Activated CD4-positive, alpha-beta T cell treated with anti-CD3 and anti-CD28 coated beads, Interleukin-2, amount 10 ng/mL, durations not matched to agents 24 days and 14 days (primary cell): ENCODE measurements around the gene NPFFR1. TPM values are rescaled to one million over a fixed set of nuclear protein-coding genes. Genes with fewer than 3 reads are reported as not detected.

Source experiments
- DNase-seq: peaks from one replicate; pipeline ENCODE4 v3.0.0; 2022
- H3K27ac Mint-ChIP-seq: one replicate; pipeline ENCODE4 v1.8.0; 2022; ENCODE audit warnings: mild to moderate bottlenecking, mixed read lengths
- H3K27me3 Mint-ChIP-seq: one replicate; pipeline ENCODE4 v1.8.0; 2022; ENCODE audit warnings: mixed read lengths
- H3K36me3 Mint-ChIP-seq: one replicate; pipeline ENCODE4 v1.8.0; 2022; ENCODE audit warnings: low read depth, mild to moderate bottlenecking, mixed read lengths
- H3K4me1 Mint-ChIP-seq: one replicate; pipeline ENCODE4 v1.8.0; 2021; ENCODE audit warnings: mixed read lengths
- H3K4me3 Mint-ChIP-seq: one replicate; pipeline ENCODE4 v1.8.0; 2022; ENCODE audit warnings: mild to moderate bottlenecking, moderate library complexity, mixed read lengths
- H3K9me3 Mint-ChIP-seq: one replicate; pipeline ENCODE4 v1.8.0; 2021; ENCODE audit warnings: mixed read lengths
- intact Hi-C: fragments of 100-400 bp; cut with micrococcal nuclease; formaldehyde crosslinking; loops from one replicate; pipeline ENCODE4 v1.15.1; 2023
- total RNA-seq: library from RNA; stranded (reverse); gene quantifications from 2 replicates; pipeline ENCODE4 v1.2.3, GENCODE V29; 2022

The NPFFR1 gene
- total RNA-seq, 1 donor from 2014 or later = not detected

DNA sequence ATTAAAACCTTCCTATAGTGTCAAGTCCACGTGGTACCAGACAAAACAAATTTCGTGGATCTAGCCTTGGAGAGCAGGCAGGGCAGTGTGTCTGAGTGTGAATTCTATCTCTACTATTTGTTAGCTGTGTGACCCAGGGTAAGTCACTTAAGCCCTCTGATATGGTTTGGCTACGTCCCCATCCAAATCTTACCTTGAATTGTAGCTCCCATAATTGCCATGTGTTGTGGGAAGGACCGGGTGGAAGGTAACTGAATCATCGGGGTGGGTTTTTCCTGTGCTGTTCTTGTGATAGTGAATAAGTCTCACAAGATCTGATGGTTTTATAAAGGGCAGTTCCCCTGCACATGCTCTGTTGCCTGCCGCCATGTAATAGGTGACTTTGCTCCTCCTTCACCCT is 2.8 kb upstream of the NPFFR1 start:
- Mint-ChIP-seq H3K4me1 (no peaks in the 10 kb centered on the region), H3K4me3 (no peak overlapping the region), H3K27me3 (peaks cover 49% of the 10 kb centered on the region), H3K9me3 (peaks cover 4% of the 10 kb centered on the region), H3K36me3 (no peaks in the 10 kb centered on the region), H3K27ac (no peak overlapping the region)
- intact Hi-C loops = no loop called here
- no peak for DNase-seq

GRCh38 chr10:70285476-70285831 is 1.6 kb upstream of the NPFFR1 start:
- Mint-ChIP-seq H3K27ac (no peak overlapping the region), H3K36me3 (no peaks in the 10 kb centered on the region), H3K9me3 (peaks cover 4% of the 10 kb centered on the region), H3K4me3 (no peak overlapping the region), H3K4me1 (no peaks in the 10 kb centered on the region), H3K27me3 (peaks cover 58% of the 10 kb centered on the region)
- DNase-seq = no peak
- intact Hi-C loops = no loop called here

DNA sequence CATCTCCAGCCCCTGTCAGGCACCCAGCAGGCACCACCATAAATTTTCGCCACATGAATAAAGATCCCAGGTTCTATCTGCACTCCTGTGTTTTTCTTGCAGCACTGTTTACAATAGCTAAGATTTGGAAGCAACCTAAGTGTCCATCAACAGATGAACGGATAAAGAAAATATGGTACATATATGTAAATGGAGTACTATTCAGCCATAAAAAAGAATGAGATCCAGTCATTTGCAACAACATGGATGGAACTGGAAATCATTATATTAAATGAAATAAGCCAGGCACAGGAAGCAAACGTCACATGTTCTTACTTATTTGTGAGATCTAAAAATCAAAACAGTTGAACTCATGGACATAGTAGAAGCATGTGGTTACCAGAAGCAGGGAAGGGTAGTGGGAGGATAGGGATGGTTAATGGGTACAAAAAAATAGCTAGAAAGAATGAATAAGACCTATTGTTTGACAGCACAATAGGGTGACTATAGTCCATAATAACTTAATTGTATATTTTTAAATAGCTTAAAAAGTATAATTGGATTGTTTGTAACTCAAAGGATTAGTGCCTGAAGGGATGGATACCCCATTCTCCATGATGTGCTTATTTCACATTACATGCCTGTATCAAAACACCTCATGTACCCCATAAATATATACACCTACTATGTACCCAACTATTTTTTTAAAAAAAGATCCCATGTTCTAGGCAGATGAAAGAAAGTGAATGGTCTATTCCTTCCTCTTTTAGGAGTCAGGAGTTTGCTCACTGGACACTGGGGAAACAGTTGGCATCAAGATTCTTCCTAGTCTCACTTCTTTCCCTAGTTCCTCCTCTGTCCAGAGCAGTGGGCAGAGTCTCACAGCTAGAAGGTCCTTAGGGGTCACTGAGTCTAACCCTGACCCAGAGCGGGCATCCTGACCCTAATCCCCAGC is 1.0 kb upstream of the NPFFR1 start:
- H3K27me3 Mint-ChIP-seq = peaks cover 65% of the 10 kb centered on the region
- H3K4me3 Mint-ChIP-seq = no peak overlapping the region
- no peaks in the 10 kb centered on the region for H3K4me1 Mint-ChIP-seq
- H3K36me3 Mint-ChIP-seq = no peaks in the 10 kb centered on the region
- H3K27ac Mint-ChIP-seq = no peak overlapping the region
- no peak for DNase-seq
- intact Hi-C loops = no loop called here
- H3K9me3 Mint-ChIP-seq = peaks cover 4% of the 10 kb centered on the region

GRCh38 chr10:70283071-70283444 is 746 bp downstream of the NPFFR1 start:
- Mint-ChIP-seq H3K27me3 (peaks cover 67% of the 10 kb centered on the region), H3K4me3 (no peak overlapping the region)

DNA sequence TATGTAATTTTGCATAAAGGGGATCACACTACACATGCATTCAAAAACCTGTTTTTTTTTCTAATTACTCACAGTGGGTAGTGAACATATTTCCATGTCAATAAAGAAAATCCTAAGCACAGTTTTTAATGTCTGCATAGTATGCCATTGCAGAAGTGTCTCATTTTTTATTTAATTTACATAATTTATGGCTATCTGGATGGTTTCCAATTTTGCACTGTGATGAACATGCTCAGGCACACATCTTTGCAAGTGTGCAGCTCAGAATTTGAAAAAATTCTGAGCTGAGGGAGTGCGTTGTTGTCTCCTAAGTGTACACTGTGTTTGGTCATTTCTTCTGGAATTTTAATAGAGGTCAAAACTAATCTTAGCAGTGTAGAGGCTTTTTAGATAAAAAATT is 2.2 kb downstream of the NPFFR1 start:
- intact Hi-C loops = no loop called here
- no peak overlapping the region for H3K27ac Mint-ChIP-seq
- H3K36me3 Mint-ChIP-seq = no peaks in the 10 kb centered on the region
- H3K4me3 Mint-ChIP-seq = no peak overlapping the region
- peaks cover 4% of the 10 kb centered on the region for H3K9me3 Mint-ChIP-seq
- peaks cover 63% of the 10 kb centered on the region for H3K27me3 Mint-ChIP-seq
- DNase-seq = no peak
- no peaks in the 10 kb centered on the region for H3K4me1 Mint-ChIP-seq

More at GRCh38 chr10:70283071-70283444, 746 bp downstream of the NPFFR1 start:
- no peaks in the 10 kb centered on the region for H3K36me3 Mint-ChIP-seq
- H3K9me3 Mint-ChIP-seq = peaks cover 4% of the 10 kb centered on the region
- no peaks in the 10 kb centered on the region for H3K4me1 Mint-ChIP-seq
- DNase-seq = no peak
- intact Hi-C loops = no loop called here
- H3K27ac Mint-ChIP-seq = no peak overlapping the region

DNA sequence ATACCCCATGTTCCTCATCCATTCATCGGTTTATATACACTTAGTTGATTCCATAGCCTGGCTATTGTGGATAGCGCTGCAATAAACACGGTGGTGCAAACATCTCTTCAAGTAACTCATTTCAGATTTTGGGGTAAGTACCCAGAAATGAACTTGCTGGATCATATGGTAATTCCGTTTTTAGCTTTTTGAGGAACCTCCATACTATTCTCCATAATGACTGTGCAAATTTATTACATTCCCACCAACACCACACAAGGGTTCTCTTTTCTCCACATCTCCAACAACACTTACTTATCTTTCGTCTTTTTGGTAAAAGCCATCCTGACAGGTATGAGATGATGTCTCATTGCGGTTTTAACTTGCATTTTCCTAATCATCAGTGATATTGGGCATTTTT is 3.7 kb downstream of the NPFFR1 start:
- intact Hi-C loops = no loop called here
- Mint-ChIP-seq H3K27ac (no peak overlapping the region), H3K27me3 (peaks cover 51% of the 10 kb centered on the region), H3K36me3 (no peaks in the 10 kb centered on the region), H3K4me1 (no peaks in the 10 kb centered on the region), H3K9me3 (peaks cover 4% of the 10 kb centered on the region), H3K4me3 (no peak overlapping the region)
- DNase-seq = no peak

DNA sequence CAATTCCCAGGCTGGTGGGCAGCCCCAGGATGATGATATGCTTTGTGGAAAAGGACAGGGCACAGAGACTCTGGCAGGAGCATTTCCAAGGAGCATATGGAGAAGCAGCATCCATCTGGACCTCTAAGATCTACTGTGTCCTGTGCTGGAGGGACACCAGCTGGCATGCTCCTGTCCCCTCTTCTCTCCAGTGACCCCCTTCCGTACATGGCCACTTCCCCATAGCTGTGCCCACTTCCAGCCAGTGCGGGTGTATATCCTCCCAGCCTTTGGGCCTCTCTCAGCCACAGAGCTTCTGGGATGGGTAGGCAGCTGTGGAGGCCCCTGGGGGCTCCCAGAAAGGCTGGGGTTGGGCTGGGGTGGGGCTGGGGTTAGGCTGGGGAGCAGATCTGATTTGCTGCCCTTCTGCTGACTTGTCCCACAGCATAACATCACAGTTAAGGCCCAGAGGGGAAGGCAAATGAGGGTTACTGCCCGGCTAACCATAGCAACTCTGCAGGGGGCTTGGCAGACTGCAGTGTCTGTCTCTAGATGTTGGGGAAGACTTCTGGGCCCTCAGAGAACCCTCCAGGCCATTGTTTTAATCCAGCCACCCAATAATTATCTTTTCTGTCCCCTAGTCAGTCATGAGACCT is 6.3 kb downstream of the NPFFR1 start:
- H3K27ac Mint-ChIP-seq = no peak overlapping the region
- H3K4me1 Mint-ChIP-seq = peaks cover 6% of the 10 kb centered on the region
- H3K27me3 Mint-ChIP-seq = peaks cover 30% of the 10 kb centered on the region
- no peaks in the 10 kb centered on the region for H3K36me3 Mint-ChIP-seq
- H3K4me3 Mint-ChIP-seq = no peak overlapping the region
- H3K9me3 Mint-ChIP-seq = no peaks in the 10 kb centered on the region
- no peak for DNase-seq
- intact Hi-C loops = no loop called here

GRCh38 chr10:70274643-70275042 is 9.2 kb downstream of the NPFFR1 start:
- Mint-ChIP-seq H3K36me3 (no peaks in the 10 kb centered on the region), H3K27ac (no peak overlapping the region), H3K9me3 (no peaks in the 10 kb centered on the region), H3K4me1 (peaks cover 21% of the 10 kb centered on the region), H3K4me3 (no peak overlapping the region), H3K27me3 (peaks cover 6% of the 10 kb centered on the region)
- DNase-seq = no peak
- intact Hi-C loops = loop anchor here (5.0 kb wide), 1 partner anchor 88 kb away; no protein-coding TSS in a partner anchor

DNA sequence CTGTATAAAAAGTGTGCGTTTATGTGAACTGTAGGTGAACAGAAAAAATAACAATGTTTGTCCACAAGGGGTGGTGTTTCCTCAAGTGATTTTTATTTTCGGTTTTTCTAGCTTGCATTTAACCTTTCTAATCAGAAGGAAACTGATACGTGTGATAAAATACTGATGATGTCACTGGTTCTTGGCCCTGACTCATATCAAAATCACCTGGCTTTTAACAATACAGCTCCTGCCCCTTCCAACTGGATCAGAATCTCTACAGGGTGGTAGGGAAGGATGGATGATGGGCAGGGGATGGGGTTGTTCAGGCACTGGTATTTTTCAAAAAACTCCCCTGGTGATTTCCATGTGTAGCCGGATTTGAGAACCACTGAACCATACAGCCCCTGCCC is 10.9 kb downstream of the NPFFR1 start:
- Mint-ChIP-seq H3K27me3 (peaks cover under 1% of the 10 kb centered on the region), H3K4me1 (peaks cover 21% of the 10 kb centered on the region), H3K36me3 (no peaks in the 10 kb centered on the region), H3K4me3 (no peak overlapping the region), H3K9me3 (no peaks in the 10 kb centered on the region), H3K27ac (peak overlapping the region; percentile 45)
- DNase-seq = peak; percentile 66
- intact Hi-C loops = loop anchor here (1.0 to 5.0 kb wide), 2 partner anchors 41 to 89 kb away; no protein-coding TSS in a partner anchor

DNA sequence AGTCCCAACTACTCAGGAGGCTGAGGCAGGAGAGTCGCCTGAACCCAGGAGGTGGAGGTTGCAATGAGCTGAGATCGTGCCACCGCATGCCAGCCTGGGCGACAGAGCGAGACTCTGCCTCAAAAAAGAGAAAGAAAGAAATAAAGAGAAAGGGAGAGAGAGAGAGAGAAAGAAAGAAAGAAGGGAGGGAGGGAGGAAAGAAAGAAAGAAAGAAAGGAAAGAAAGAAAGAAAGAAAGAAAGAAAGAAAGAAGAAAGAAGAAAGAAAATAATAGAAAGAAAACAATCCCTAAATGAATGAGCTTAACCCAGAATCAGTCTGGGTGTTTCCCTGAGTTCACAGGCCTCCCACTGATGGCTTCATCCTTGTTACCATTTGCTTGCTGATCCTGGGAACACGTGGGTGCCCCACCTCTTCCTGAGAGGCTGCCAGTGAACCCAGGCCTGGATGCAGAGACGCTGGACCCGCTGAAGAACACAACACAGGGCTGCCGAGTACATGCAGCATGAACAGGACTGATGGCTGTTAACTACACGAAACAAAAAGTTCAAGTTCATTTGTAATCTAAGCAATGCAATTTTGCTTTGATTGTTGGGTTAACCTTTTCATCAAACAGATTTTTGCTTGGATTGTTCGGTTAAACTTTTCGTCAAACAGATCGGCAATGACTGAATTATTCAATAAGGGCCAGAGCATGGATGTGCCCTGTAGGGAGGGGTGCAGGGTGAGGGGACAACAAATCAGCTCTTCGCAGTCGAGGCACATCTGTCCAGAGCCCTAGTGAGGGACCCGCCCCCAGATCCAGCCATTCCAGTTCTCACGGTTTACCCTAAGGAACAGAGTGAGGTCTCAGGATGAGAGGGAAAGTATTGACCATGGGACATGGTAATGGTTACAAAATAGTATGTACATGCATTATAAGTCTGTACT is 11.5 kb downstream of the NPFFR1 start:
- peaks cover 23% of the 10 kb centered on the region for H3K4me1 Mint-ChIP-seq
- no peak overlapping the region for H3K4me3 Mint-ChIP-seq
- H3K27me3 Mint-ChIP-seq = no peaks in the 10 kb centered on the region
- H3K27ac Mint-ChIP-seq = peak overlapping the region; percentile 45
- H3K36me3 Mint-ChIP-seq = no peaks in the 10 kb centered on the region
- intact Hi-C loops = loop anchor here (5.0 kb wide), 1 partner anchor 90 kb away; no protein-coding TSS in a partner anchor
- DNase-seq = peak; percentile 60
- H3K9me3 Mint-ChIP-seq = no peaks in the 10 kb centered on the region

- peak; percentile 67 for DNase-seq
- Mint-ChIP-seq H3K36me3 (no peaks in the 10 kb centered on the region), H3K4me1 (peaks cover 30% of the 10 kb centered on the region), H3K4me3 (no peak overlapping the region), H3K27me3 (no peaks in the 10 kb centered on the region), H3K9me3 (no peaks in the 10 kb centered on the region), H3K27ac (peak overlapping the region; percentile 35)
- intact Hi-C loops = loop anchor here (5.0 kb wide), 1 partner anchor 91 kb away; no protein-coding TSS in a partner anchor
Measured at GRCh38 chr10:70270952-70271351, 12.9 kb downstream of the NPFFR1 start.

DNA sequence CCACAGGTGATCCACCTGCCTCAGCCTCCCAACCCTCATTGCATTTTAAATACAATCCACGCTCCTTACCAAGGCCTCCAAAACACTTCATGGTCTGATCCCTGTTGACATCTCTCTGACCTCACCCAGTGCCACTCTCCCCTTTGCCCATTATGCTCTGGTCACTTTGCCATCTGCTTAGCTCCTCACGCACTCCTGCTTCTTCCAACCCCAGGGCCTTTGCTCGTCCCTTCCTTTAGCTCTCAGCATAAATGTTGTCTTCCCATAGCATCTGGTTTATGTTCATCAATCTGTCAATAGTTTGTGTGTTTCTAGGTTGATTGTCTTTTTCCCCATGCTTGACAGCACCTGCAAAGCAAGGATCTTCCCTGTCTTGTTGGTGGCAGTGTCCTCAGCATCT is 14.1 kb downstream of the NPFFR1 start:
- Mint-ChIP-seq H3K4me1 (peaks cover 30% of the 10 kb centered on the region), H3K27me3 (no peaks in the 10 kb centered on the region), H3K36me3 (no peaks in the 10 kb centered on the region), H3K27ac (no peak overlapping the region), H3K4me3 (no peak overlapping the region), H3K9me3 (no peaks in the 10 kb centered on the region)
- intact Hi-C loops = loop anchor here (5.0 kb wide), 1 partner anchor 93 kb away; no protein-coding TSS in a partner anchor
- DNase-seq = no peak

DNA sequence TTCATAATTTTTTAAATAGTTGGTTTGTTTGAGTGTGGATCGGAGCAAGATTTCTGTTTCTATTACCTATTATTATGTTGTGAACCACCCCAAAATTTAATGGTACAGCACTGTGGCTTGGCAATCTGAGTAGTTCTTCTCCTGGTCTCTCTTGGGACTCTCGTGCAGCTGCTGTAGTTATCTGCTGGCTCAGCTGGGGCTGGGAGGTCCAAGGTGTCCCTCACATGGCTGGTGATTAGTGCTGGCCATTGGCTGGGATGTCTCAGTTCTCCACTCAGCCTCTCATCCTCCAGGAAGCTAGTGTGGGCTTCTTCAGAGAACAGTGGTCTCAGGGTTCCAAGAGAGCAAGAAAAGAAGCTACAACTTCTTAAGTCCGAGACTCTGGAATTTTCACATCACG is 15.4 kb downstream of the NPFFR1 start:
- intact Hi-C loops = no loop called here
- DNase-seq = no peak
- peaks cover 30% of the 10 kb centered on the region for H3K4me1 Mint-ChIP-seq
- no peak overlapping the region for H3K4me3 Mint-ChIP-seq
- no peaks in the 10 kb centered on the region for H3K9me3 Mint-ChIP-seq
- H3K27me3 Mint-ChIP-seq = peaks cover 5% of the 10 kb centered on the region
- H3K27ac Mint-ChIP-seq = no peak overlapping the region
- no peaks in the 10 kb centered on the region for H3K36me3 Mint-ChIP-seq
